Keratinocyte (primary cell): ENCODE measurements around the gene KRT31. TPM values are rescaled to one million over a fixed set of nuclear protein-coding genes. Genes with fewer than 3 reads are reported as not detected.

Experiments used
- DNase-seq: peaks from one replicate; pipeline ENCODE4 v3.0.0-alpha.2; 2011; ENCODE audit warnings: low read depth, missing footprints, low spot score
- FAIRE-seq: peaks from 2 replicates; lab custom pipeline; 2011; peaks lifted over from hg19 to GRCh38; lab: Jason Lieb, UNC
- H2AFZ ChIP-seq: 2 replicates; pipeline ENCODE4 v1.6.0; 2012; ENCODE audit warnings: low read length, control low read depth, inconsistent platforms; ENCODE audit not compliant: control insufficient read depth
- H3K27ac ChIP-seq: 2 replicates; pipeline ENCODE4 v1.5.1; 2011; ENCODE audit warnings: low read length; ENCODE audit not compliant: control insufficient read depth, insufficient read depth
- H3K27me3 ChIP-seq: 3 replicates; pipeline ENCODE4 v1.6.0; 2011; ENCODE audit warnings: low read length; ENCODE audit not compliant: control insufficient read depth, insufficient read depth; ENCODE audit errors: extremely low read depth
- H3K36me3 ChIP-seq, 2 experiments: 2 replicates in 1 of 2; 3 replicates in 1 of 2; pipeline ENCODE4 v1.5.1; 2011; ENCODE audit warnings: low read length in 2 of 2, mild to moderate bottlenecking in 1 of 2; ENCODE audit not compliant: control insufficient read depth in 2 of 2, insufficient read depth in 2 of 2; ENCODE audit errors: extremely low read depth in 1 of 2
- H3K4me1 ChIP-seq: 3 replicates; pipeline ENCODE4 v1.5.1; 2011; ENCODE audit warnings: low read length; ENCODE audit not compliant: control insufficient read depth, insufficient read depth; ENCODE audit errors: extremely low read depth
- H3K4me2 ChIP-seq: 3 replicates; pipeline ENCODE4 v1.6.0; 2011; ENCODE audit warnings: low read depth, low read length; ENCODE audit not compliant: control insufficient read depth, insufficient read depth; ENCODE audit errors: extremely low read depth
- H3K4me3 ChIP-seq, 3 experiments: fragments of 200-600 bp in 1 of 3; sonication (generic) in 1 of 3; 2 replicates in 2 of 3; 3 replicates in 1 of 3; pipeline ENCODE4 v1.5.1; 2011 to 2016; ENCODE audit warnings: low read length in 3 of 3, mild to moderate bottlenecking in 3 of 3, control low read depth in 2 of 3, inconsistent platforms in 1 of 3, low read depth in 1 of 3, mixed read lengths in 1 of 3, mixed run types in 1 of 3, moderate library complexity in 1 of 3; ENCODE audit not compliant: control insufficient read depth in 2 of 3, insufficient read depth in 2 of 3; ENCODE audit errors: extremely low read depth in 1 of 3
- H3K79me2 ChIP-seq: 2 replicates; pipeline ENCODE4 v1.6.0; 2012; ENCODE audit warnings: low read length; ENCODE audit not compliant: control insufficient read depth, insufficient read depth
- H3K9ac ChIP-seq: 3 replicates; pipeline ENCODE4 v1.6.0; 2011; ENCODE audit warnings: low read length; ENCODE audit not compliant: control insufficient read depth, insufficient read depth; ENCODE audit errors: extremely low read depth
- H3K9me1 ChIP-seq: 3 replicates; pipeline ENCODE4 v1.6.0; 2011; ENCODE audit warnings: low read length; ENCODE audit not compliant: control insufficient read depth, insufficient read depth; ENCODE audit errors: extremely low read depth
- H3K9me3 ChIP-seq: 2 replicates; pipeline ENCODE4 v1.5.1; 2012; ENCODE audit warnings: low read depth, low read length; ENCODE audit not compliant: control insufficient read depth
- H4K20me1 ChIP-seq: 3 replicates; pipeline ENCODE4 v1.6.0; 2011; ENCODE audit warnings: low read length; ENCODE audit not compliant: control insufficient read depth, insufficient read depth; ENCODE audit errors: extremely low read depth
- EZH2 ChIP-seq: IDR thresholded peaks from one replicate; pipeline ENCODE4 v1.6.1; 2012; ENCODE audit warnings: inconsistent platforms, mild to moderate bottlenecking, low read length, moderate library complexity
- dilution Hi-C: fragments of 300-500 bp; cut with MboI; formaldehyde crosslinking; loops from one replicate; pipeline ENCODE4 v1.7.0; 2020; ENCODE audit warnings: low sequenced_read_pairs; ENCODE audit not compliant: extremely low pct_ligation_motif_present
- polyA plus RNA-seq, 5 experiments: library from polyadenylated mRNA; depleted of rRNA in 3 of 5; stranded (reverse) in 3 of 5; stranded (forward) in 1 of 5; unstranded in 1 of 5; fragments of >200 nt; gene quantifications; 1 replicate in 1 of 5; 2 replicates in 3 of 5; 3 replicates in 1 of 5; pipeline versions ENCODE4 v1.2.1 to v1.2.3, GENCODE V29; 2011 to 2012; ENCODE audit warnings: missing spikeins in 2 of 5, low read depth in 1 of 5, low replicate concordance in 1 of 5
- TF ChIP-seq, protein P1 (sequence below), 3 experiments: IDR thresholded peaks in 1 of 3; conservative IDR thresholded peaks in 1 of 3; optimal IDR thresholded peaks in 1 of 3; 2 replicates in 2 of 3; 3 replicates in 1 of 3; pipeline versions ENCODE3 to v1.5.1; 2011; ENCODE audit warnings: low read length in 3 of 3, mild to moderate bottlenecking in 3 of 3, moderate library complexity in 2 of 3, control low read depth in 1 of 3, inconsistent platforms in 1 of 3; ENCODE audit not compliant: insufficient read depth in 2 of 3; ENCODE audit errors: extremely low read depth in 1 of 3

KRT31 gene
- polyA plus RNA-seq, 1 donor (not counting 4 experiments of a cell fraction or from before 2014, with no cell fraction given), result 24.9 TPM

DNA sequence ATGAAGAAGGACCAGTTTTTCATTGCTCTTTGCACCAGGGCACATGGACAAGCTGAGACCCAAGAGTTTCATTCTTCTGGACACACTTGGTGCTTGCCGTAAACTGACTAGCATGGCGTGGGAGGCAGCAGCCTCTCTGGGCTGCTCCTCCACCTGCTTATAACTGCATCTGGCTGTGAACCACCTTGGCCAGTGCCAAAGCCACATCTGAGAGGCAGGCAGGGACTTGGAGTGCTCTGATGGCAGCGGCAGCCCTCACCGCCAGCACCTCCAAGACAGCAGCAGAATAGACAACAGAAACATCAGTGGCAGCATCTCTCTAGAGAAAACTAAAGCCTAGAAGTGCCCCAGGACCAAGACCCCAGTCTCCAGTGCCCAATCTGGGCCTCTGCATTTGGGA lies 22.3 kb upstream of the KRT31 start:
- Histone ChIP-seq H3K27me3 (no peaks in the 10 kb centered on the region), H3K79me2 (no peaks in the 10 kb centered on the region), H2AFZ (no peak overlapping the region), H3K4me3 (peak overlapping the region in 1 of 3 experiments; percentile 7), H3K9me1 (peaks cover 2% of the 10 kb centered on the region), H3K36me3 (no peaks in the 10 kb centered on the region), H3K9ac (peak overlapping the region; percentile 52), H3K9me3 (no peaks in the 10 kb centered on the region), H3K27ac (peak overlapping the region; percentile 88), H3K4me2 (peak overlapping the region; percentile 46), H4K20me1 (no peaks in the 10 kb centered on the region), H3K4me1 (peaks cover 48% of the 10 kb centered on the region)
- no peak for DNase-seq
- dilution Hi-C loops, result no loop called here
- TF ChIP-seq EZH2, result no peak
- TF ChIP-seq, protein P1, sequence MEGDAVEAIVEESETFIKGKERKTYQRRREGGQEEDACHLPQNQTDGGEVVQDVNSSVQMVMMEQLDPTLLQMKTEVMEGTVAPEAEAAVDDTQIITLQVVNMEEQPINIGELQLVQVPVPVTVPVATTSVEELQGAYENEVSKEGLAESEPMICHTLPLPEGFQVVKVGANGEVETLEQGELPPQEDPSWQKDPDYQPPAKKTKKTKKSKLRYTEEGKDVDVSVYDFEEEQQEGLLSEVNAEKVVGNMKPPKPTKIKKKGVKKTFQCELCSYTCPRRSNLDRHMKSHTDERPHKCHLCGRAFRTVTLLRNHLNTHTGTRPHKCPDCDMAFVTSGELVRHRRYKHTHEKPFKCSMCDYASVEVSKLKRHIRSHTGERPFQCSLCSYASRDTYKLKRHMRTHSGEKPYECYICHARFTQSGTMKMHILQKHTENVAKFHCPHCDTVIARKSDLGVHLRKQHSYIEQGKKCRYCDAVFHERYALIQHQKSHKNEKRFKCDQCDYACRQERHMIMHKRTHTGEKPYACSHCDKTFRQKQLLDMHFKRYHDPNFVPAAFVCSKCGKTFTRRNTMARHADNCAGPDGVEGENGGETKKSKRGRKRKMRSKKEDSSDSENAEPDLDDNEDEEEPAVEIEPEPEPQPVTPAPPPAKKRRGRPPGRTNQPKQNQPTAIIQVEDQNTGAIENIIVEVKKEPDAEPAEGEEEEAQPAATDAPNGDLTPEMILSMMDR (optimal IDR thresholded peaks at IDR 0.05 in 1 of 3, IDR thresholded peaks at IDR 0.05 in 1 of 3, conservative IDR thresholded peaks at IDR 0.05 in 1 of 3; ENCODE audit: extremely low read depth in 1 of 3, insufficient read depth in 2 of 3, low read length in 3 of 3), result no peak
- FAIRE-seq, result no peak

- Histone ChIP-seq H3K4me3 (no peak overlapping the region), H3K9ac (no peak overlapping the region), H4K20me1 (no peaks in the 10 kb centered on the region), H2AFZ (no peak overlapping the region), H3K79me2 (no peaks in the 10 kb centered on the region), H3K9me1 (peaks cover 2% of the 10 kb centered on the region), H3K4me2 (peak overlapping the region; percentile 29), H3K9me3 (no peaks in the 10 kb centered on the region), H3K27ac (peak overlapping the region; percentile 88), H3K36me3 (no peaks in the 10 kb centered on the region), H3K27me3 (no peaks in the 10 kb centered on the region), H3K4me1 (peaks cover 48% of the 10 kb centered on the region)
- FAIRE-seq, result peak; percentile 36
- DNase-seq, result no peak
- dilution Hi-C loops, result no loop called here
- TF ChIP-seq, protein P1 (optimal IDR thresholded peaks at IDR 0.05 in 1 of 3, IDR thresholded peaks at IDR 0.05 in 1 of 3, conservative IDR thresholded peaks at IDR 0.05 in 1 of 3; ENCODE audit: extremely low read depth in 1 of 3, insufficient read depth in 2 of 3, low read length in 3 of 3), result no peak
- no peak for TF ChIP-seq EZH2
Measured at GRCh38 chr17:41418116-41418860, 20.9 kb upstream of the KRT31 start.
